ENCODE measurements around the gene RFK. TPM values are rescaled to one million over a fixed set of nuclear protein-coding genes. Genes with fewer than 3 reads are reported as not detected.

RFK gene
- total RNA-seq, 3 donors from 2014 or later = 18.6 to 22.5 (median 19.4) TPM

GRCh38 chr9:76351006-76351405, 43.2 kb downstream of the RFK start:
- H3K4me1 Mint-ChIP-seq (ENCODE audit: low read depth) = no peaks in the 10 kb centered on the region
- no peaks in the 10 kb centered on the region for H3K9me3 Mint-ChIP-seq
- ATAC-seq (no peak), DNase-seq (no peak)
- no peak overlapping the region for H3K4me3 Mint-ChIP-seq
- H3K36me3 Mint-ChIP-seq (ENCODE audit: insufficient read depth) = no peaks in the 10 kb centered on the region
- peaks cover 4% of the 10 kb centered on the region for H3K27me3 Mint-ChIP-seq (ENCODE audit: low read depth)

- H3K36me3 Mint-ChIP-seq (ENCODE audit: insufficient read depth) = no peaks in the 10 kb centered on the region
- DNase-seq (no peak), ATAC-seq (no peak)
- H3K4me3 Mint-ChIP-seq = no peak overlapping the region
- peaks cover 6% of the 10 kb centered on the region for H3K27me3 Mint-ChIP-seq (ENCODE audit: low read depth)
- H3K4me1 Mint-ChIP-seq (ENCODE audit: low read depth) = no peaks in the 10 kb centered on the region
- no peaks in the 10 kb centered on the region for H3K9me3 Mint-ChIP-seq
These were observed 44.4 kb downstream of the RFK start for GRCh38 chr9:76349865-76350264.

- ATAC-seq (no peak), DNase-seq (no peak)
- H3K36me3 Mint-ChIP-seq (ENCODE audit: insufficient read depth) = no peaks in the 10 kb centered on the region
- peaks cover 23% of the 10 kb centered on the region for H3K27me3 Mint-ChIP-seq (ENCODE audit: low read depth)
- H3K4me1 Mint-ChIP-seq (ENCODE audit: low read depth) = no peaks in the 10 kb centered on the region
- peaks cover 3% of the 10 kb centered on the region for H3K9me3 Mint-ChIP-seq
- no peak overlapping the region for H3K4me3 Mint-ChIP-seq
These were observed 51.4 kb downstream of the RFK start for GRCh38 chr9:76342858-76343257.

GRCh38 chr9:76342201-76342600, 52.0 kb downstream of the RFK start:
- no peaks in the 10 kb centered on the region for H3K36me3 Mint-ChIP-seq (ENCODE audit: insufficient read depth)
- DNase-seq (no peak), ATAC-seq (no peak)
- H3K4me1 Mint-ChIP-seq (ENCODE audit: low read depth) = no peaks in the 10 kb centered on the region
- no peak overlapping the region for H3K4me3 Mint-ChIP-seq
- peaks cover 23% of the 10 kb centered on the region for H3K27me3 Mint-ChIP-seq (ENCODE audit: low read depth)
- H3K9me3 Mint-ChIP-seq = peaks cover 3% of the 10 kb centered on the region

GRCh38 chr9:76341616-76342015, 52.6 kb downstream of the RFK start:
- ATAC-seq (no peak), DNase-seq (no peak)
- Mint-ChIP-seq H3K4me3 (no peak overlapping the region), H3K27me3 (ENCODE audit: low read depth) (peaks cover 23% of the 10 kb centered on the region), H3K9me3 (peaks cover 3% of the 10 kb centered on the region), H3K36me3 (ENCODE audit: insufficient read depth) (no peaks in the 10 kb centered on the region), H3K4me1 (ENCODE audit: low read depth) (no peaks in the 10 kb centered on the region)

GRCh38 chr9:76338418-76338817, 55.8 kb downstream of the RFK start:
- Mint-ChIP-seq H3K4me3 (no peak overlapping the region), H3K36me3 (ENCODE audit: insufficient read depth) (no peaks in the 10 kb centered on the region), H3K27me3 (ENCODE audit: low read depth) (peaks cover 14% of the 10 kb centered on the region), H3K4me1 (ENCODE audit: low read depth) (no peaks in the 10 kb centered on the region), H3K9me3 (peaks cover under 1% of the 10 kb centered on the region)
- DNase-seq (no peak), ATAC-seq (no peak)

GRCh38 chr9:76336027-76336426, 58.2 kb downstream of the RFK start:
- Mint-ChIP-seq H3K27me3 (ENCODE audit: low read depth) (peaks cover 10% of the 10 kb centered on the region), H3K4me1 (ENCODE audit: low read depth) (no peaks in the 10 kb centered on the region), H3K9me3 (no peaks in the 10 kb centered on the region), H3K4me3 (no peak overlapping the region), H3K36me3 (ENCODE audit: insufficient read depth) (no peaks in the 10 kb centered on the region)
- ATAC-seq (no peak), DNase-seq (no peak)

Other genes with a start within 250 kb of the RFK start
- gene GCNT1, start 64.8 kb upstream of the RFK start, total RNA-seq = 1 to 10 TPM; 6.2 to 8.9 (median 7.7) TPM